ENCODE data around the gene PDE4DIP.
"Not testable (repeated sequence)": the region's sequence is repeated elsewhere in the genome, so short reads cannot be mapped to it uniquely, and the experiment has no call there.

The PDE4DIP gene

DNA sequence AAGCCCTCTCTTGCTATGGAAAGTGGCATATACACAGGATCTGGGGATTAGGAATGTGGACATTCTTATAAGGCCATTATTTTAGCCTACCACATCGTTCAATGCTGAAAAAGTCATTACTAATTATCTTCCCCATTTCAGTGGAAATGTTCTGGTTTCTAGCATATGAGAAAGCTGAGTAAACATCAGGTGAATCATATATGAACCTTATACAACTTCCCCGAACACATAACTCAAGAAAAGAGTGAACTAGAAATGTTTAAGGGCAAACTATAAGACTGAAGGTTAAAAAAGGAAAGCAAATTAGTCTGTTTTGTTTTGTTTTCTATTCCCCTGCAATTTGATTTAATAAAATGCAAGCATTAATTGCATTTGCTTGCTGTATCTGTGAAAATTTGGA lies 6.1 kb downstream of the PDE4DIP start:
- WGBS, 2 experiments (ENCODE audit: insufficient coverage in 2 of 2) = no CpG with 5 or more reads among the region's 2 CpGs

DNA sequence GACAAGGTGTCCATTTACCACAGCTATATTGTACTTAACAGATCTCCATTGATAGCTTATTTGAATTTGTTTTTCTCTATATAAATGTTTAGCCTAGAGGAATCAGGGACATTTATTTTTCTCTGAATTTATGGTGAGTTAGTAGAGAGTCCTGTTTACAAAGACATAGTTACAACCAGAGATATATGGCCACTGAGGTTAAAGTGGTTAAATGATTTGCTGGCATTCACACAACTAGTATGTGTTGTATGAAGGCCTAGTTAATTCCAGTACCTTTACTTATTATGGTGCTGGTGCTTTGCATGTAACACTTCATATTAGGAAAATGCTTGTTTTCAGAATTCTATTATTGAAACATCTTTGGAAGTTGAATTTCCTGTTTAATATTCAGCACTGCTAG lies 6.6 kb downstream of the PDE4DIP start:
- not testable (repeated sequence) for H3K4me1 ChIP-seq (ENCODE audit: control insufficient read depth, insufficient read depth, low read length, poor library complexity, severe bottlenecking); H3K27ac ChIP-seq (ENCODE audit: low read depth, low read length, severe bottlenecking); H3K4me3 ChIP-seq (ENCODE audit: extremely low read depth, insufficient read depth, low read length, poor library complexity, severe bottlenecking); H3K36me3 ChIP-seq (ENCODE audit: control insufficient read depth, insufficient read depth, low read length); H3K9me3 ChIP-seq (ENCODE audit: control insufficient read depth, low read length)

More for the DNA sequence above, 6.1 kb downstream of the PDE4DIP start:
- H3K9me3 ChIP-seq (ENCODE audit: control insufficient read depth, low read length); H3K4me1 ChIP-seq (ENCODE audit: control insufficient read depth, insufficient read depth, low read length, poor library complexity, severe bottlenecking); H3K4me3 ChIP-seq (ENCODE audit: extremely low read depth, insufficient read depth, low read length, poor library complexity, severe bottlenecking); H3K36me3 ChIP-seq (ENCODE audit: control insufficient read depth, insufficient read depth, low read length); H3K27ac ChIP-seq (ENCODE audit: low read depth, low read length, severe bottlenecking): not testable (repeated sequence)

DNA sequence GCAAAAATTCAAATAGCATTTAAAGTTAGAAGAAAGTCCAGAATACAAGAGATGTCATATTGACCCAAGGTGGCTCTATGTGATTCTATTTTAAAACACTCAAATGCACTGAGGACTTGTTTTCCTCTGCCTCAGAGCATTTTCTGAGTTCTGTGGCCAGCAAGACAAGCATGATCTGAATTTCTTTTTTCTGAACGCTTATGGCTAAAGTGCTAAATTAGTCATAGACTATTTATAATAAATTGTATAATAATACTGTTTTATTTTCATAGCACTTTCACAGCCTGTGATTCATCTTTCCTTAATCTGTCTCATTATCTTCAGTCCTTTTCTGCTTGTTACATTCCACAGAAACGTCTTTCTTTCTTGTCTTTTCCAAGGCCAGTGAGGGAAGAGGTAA lies 7.5 kb downstream of the PDE4DIP start:
- H3K4me1 ChIP-seq (ENCODE audit: control insufficient read depth, insufficient read depth, low read length, poor library complexity, severe bottlenecking); H3K36me3 ChIP-seq (ENCODE audit: control insufficient read depth, insufficient read depth, low read length); H3K4me3 ChIP-seq (ENCODE audit: extremely low read depth, insufficient read depth, low read length, poor library complexity, severe bottlenecking); H3K27ac ChIP-seq (ENCODE audit: low read depth, low read length, severe bottlenecking); H3K9me3 ChIP-seq (ENCODE audit: control insufficient read depth, low read length): not testable (repeated sequence)
- no CpG with 5 or more reads among the region's 2 CpGs for WGBS, 2 experiments (ENCODE audit: insufficient coverage in 2 of 2)

DNA sequence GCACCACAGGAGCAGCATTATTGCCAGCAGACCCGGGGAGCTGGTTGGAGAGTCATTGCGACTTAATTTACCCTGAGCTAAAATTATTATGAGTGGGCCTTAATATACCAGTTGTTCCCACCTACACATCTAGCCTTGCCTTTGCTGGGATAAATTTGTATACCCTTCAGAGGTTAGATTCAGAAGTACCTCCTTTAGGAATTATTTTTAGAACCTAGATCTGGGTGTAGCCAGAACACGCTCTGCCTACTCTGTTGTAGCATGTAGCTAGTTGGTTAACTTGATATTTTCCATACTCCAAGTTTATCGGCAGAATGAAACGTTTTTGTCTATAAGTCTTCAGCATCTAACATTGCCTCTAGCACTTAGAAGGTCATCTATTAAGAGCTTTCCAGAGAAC lies 9.1 kb downstream of the PDE4DIP start:
- not testable (repeated sequence) for H3K27ac ChIP-seq (ENCODE audit: low read depth, low read length, severe bottlenecking); H3K36me3 ChIP-seq (ENCODE audit: control insufficient read depth, insufficient read depth, low read length); H3K4me1 ChIP-seq (ENCODE audit: control insufficient read depth, insufficient read depth, low read length, poor library complexity, severe bottlenecking); H3K4me3 ChIP-seq (ENCODE audit: extremely low read depth, insufficient read depth, low read length, poor library complexity, severe bottlenecking); H3K9me3 ChIP-seq (ENCODE audit: control insufficient read depth, low read length)
- WGBS, 2 experiments (ENCODE audit: insufficient coverage in 2 of 2) = no CpG with 5 or more reads among the region's 5 CpGs

DNA sequence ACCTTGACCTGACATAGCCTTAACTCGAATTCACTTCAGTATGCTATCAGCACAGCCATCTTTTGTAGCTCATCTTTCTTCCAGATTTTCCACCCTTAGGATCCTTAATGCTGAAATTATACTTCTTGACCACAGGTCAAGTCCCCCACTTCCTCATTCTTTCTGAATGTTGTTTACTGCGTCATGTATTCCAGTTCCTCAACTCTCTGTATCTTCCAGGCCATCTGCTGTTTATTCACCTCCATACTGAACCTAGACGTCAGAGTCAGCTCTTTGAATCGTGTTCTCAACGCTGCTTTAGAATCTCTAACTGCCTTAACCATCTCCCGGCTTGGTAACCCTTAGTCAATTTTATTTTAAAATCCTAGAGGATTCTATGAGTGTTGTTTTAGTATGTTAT lies 9.8 kb downstream of the PDE4DIP start:
- not testable (repeated sequence) for H3K4me3 ChIP-seq (ENCODE audit: extremely low read depth, insufficient read depth, low read length, poor library complexity, severe bottlenecking); H3K27ac ChIP-seq (ENCODE audit: low read depth, low read length, severe bottlenecking); H3K36me3 ChIP-seq (ENCODE audit: control insufficient read depth, insufficient read depth, low read length); H3K9me3 ChIP-seq (ENCODE audit: control insufficient read depth, low read length); H3K4me1 ChIP-seq (ENCODE audit: control insufficient read depth, insufficient read depth, low read length, poor library complexity, severe bottlenecking)
- no CpG with 5 or more reads among the region's 6 CpGs for WGBS, 2 experiments (ENCODE audit: insufficient coverage in 2 of 2)

DNA sequence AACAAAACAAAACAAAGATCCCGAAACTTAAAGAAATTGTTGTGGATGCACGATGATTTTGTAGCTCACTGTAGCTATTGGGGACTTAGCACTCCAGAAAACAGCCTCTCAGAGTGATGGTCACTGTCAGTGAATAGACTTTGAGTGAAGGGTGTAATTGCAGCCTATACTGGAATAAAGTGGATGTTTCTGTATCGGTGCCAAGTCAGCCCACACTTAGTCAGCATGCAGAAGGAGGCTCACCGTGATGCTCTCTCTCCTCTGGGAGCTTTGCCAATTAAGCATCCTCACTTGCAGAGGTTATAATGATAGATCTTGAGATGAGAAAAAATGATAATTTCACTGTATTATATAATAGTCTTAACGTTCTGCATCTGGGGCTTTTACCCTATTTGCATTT lies 11.1 kb downstream of the PDE4DIP start:
- H3K27ac ChIP-seq (ENCODE audit: low read depth, low read length, severe bottlenecking); H3K9me3 ChIP-seq (ENCODE audit: control insufficient read depth, low read length); H3K36me3 ChIP-seq (ENCODE audit: control insufficient read depth, insufficient read depth, low read length); H3K4me1 ChIP-seq (ENCODE audit: control insufficient read depth, insufficient read depth, low read length, poor library complexity, severe bottlenecking); H3K4me3 ChIP-seq (ENCODE audit: extremely low read depth, insufficient read depth, low read length, poor library complexity, severe bottlenecking): not testable (repeated sequence)
- no CpG with 5 or more reads among the region's 5 CpGs for WGBS, 2 experiments (ENCODE audit: insufficient coverage in 2 of 2)

DNA sequence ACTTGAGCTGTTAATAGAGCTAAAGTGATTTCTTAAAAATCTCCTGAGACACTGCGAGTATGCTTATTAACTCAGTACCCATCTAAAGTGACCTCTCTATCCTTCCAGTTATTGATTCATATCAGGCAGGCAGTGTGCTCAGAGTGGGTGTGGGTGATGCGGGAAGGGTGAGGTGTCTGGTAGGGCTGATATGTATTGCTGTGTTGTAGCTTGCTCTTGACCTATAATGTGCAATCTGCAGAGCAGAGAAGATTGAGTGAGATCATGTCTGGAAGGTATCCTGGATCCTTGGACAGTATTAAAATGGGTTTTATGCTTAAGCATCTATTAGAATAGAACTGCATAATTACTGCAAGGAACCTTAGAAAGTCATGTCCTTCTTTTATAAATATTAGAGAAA lies 15.8 kb downstream of the PDE4DIP start:
- WGBS, 2 experiments (ENCODE audit: insufficient coverage in 2 of 2) = no CpG with 5 or more reads among the region's 2 CpGs
- not testable (repeated sequence) for H3K4me1 ChIP-seq (ENCODE audit: control insufficient read depth, insufficient read depth, low read length, poor library complexity, severe bottlenecking); H3K4me3 ChIP-seq (ENCODE audit: extremely low read depth, insufficient read depth, low read length, poor library complexity, severe bottlenecking); H3K9me3 ChIP-seq (ENCODE audit: control insufficient read depth, low read length); H3K27ac ChIP-seq (ENCODE audit: low read depth, low read length, severe bottlenecking); H3K36me3 ChIP-seq (ENCODE audit: control insufficient read depth, insufficient read depth, low read length)

DNA sequence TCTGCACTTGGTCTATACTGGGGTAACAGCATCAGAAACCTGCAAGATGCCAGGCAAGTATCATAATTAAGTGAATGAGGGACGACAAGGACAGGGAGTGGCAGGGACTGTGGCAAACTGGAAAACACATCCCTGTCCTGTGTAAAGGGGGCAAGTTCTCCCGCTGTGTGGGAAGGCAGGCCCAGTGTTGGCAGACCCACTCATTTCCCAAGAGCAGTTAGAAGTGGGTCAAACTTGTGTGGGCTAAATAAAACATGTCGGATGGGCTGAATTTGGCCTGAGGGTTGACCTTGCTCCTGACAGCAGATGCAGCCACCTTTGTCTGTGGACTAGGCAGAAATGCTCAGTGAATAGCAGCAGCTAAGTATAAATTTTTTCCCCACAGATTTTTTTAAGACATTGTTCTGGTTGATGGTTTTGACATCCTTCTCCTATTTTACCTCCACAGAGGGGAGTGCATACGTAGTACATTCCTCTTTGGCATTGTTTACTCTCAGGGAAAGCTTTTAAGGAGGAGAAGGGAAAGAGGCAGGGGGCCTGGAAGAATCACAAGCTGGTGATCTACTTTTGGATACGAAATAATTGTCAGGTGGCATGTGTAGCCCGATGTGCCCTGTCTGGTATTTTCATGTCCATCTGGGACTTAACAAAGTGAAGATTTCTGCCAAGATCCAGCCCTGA lies 16.5 kb downstream of the PDE4DIP start:
- WGBS, 2 experiments (ENCODE audit: insufficient coverage in 2 of 2) = no CpG with 5 or more reads among the region's 6 CpGs
- H3K27ac ChIP-seq (ENCODE audit: low read depth, low read length, severe bottlenecking); H3K4me3 ChIP-seq (ENCODE audit: extremely low read depth, insufficient read depth, low read length, poor library complexity, severe bottlenecking); H3K4me1 ChIP-seq (ENCODE audit: control insufficient read depth, insufficient read depth, low read length, poor library complexity, severe bottlenecking); H3K36me3 ChIP-seq (ENCODE audit: control insufficient read depth, insufficient read depth, low read length); H3K9me3 ChIP-seq (ENCODE audit: control insufficient read depth, low read length): not testable (repeated sequence)

DNA sequence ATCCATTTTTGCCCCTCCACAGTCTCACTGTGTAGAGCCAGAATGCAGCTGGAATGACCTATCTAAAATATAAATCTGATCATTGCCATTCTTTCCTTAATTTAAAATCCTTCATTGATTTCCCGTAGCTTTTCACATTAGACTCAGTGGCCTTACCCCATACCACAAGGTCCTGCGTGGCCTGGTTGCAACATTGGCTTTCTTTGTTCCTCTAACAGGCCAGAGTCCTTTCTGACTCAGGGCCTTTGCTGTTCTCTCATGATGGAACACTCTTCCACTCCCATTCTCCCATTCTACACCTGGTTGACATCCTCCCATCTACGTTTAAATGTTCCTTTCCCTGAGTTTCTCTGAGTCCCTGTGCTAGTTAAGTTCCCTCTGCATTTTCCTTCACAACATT lies 18.4 kb downstream of the PDE4DIP start:
- not testable (repeated sequence) for H3K9me3 ChIP-seq (ENCODE audit: control insufficient read depth, low read length); H3K4me3 ChIP-seq (ENCODE audit: extremely low read depth, insufficient read depth, low read length, poor library complexity, severe bottlenecking); H3K27ac ChIP-seq (ENCODE audit: low read depth, low read length, severe bottlenecking); H3K4me1 ChIP-seq (ENCODE audit: control insufficient read depth, insufficient read depth, low read length, poor library complexity, severe bottlenecking); H3K36me3 ChIP-seq (ENCODE audit: control insufficient read depth, insufficient read depth, low read length)
- WGBS, 2 experiments (ENCODE audit: insufficient coverage in 2 of 2) = no CpG with 5 or more reads among the region's 3 CpGs

DNA sequence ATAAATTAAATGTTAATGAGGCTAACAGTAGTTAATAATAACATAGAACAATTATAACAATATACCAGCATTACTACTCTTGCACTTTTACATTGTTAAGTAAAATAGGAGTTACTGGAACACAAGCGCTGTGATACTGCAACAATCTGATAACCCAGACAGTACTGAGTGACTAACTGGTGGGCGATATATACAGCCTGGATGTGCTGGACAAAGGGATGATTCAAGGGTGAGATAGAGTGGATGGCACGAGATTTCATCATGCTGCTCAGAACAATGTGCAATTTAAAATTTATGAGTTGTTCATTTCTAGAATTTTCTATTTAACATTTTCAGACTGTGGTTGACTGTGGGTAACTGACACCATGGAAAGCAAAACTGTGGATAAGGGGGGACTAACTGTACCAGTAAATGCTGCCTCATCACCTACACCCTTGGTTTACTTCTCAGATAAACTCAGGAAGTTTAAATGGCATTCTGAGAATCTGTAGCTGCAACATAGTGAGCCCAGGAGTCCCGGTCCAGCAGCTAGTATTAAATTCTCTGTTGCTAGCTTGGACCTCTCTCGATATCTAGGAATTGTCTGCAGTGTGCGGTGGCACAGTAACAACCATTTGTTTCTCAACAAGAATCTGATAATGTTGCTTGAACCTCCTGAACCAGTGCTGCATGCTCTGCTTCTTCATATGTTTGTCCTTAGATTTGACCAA lies 24.9 kb downstream of the PDE4DIP start:
- WGBS, 2 experiments (ENCODE audit: insufficient coverage in 2 of 2) = no CpG with 5 or more reads among the region's 6 CpGs
- H3K36me3 ChIP-seq (ENCODE audit: control insufficient read depth, insufficient read depth, low read length); H3K4me3 ChIP-seq (ENCODE audit: extremely low read depth, insufficient read depth, low read length, poor library complexity, severe bottlenecking); H3K27ac ChIP-seq (ENCODE audit: low read depth, low read length, severe bottlenecking); H3K4me1 ChIP-seq (ENCODE audit: control insufficient read depth, insufficient read depth, low read length, poor library complexity, severe bottlenecking); H3K9me3 ChIP-seq (ENCODE audit: control insufficient read depth, low read length): not testable (repeated sequence)

DNA sequence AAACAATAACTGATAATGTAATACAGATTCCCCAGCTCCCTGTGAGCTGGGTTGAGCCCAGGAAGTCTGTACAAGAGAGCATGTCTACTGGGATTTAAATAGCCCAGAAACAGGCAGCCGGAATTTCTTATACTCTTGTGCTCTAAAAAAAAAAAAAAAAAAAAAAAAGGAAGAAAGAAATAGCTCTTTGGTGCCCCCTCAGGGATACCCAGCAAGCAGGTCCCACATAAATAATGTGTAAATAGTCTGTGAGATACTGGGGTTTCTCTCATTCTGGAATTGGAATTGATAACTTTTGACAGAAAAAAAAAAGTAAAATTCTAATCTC lies 25.4 kb downstream of the PDE4DIP start:
- not testable (repeated sequence) for H3K36me3 ChIP-seq (ENCODE audit: control insufficient read depth, insufficient read depth, low read length); H3K27ac ChIP-seq (ENCODE audit: low read depth, low read length, severe bottlenecking); H3K4me1 ChIP-seq (ENCODE audit: control insufficient read depth, insufficient read depth, low read length, poor library complexity, severe bottlenecking); H3K4me3 ChIP-seq (ENCODE audit: extremely low read depth, insufficient read depth, low read length, poor library complexity, severe bottlenecking); H3K9me3 ChIP-seq (ENCODE audit: control insufficient read depth, low read length)
- WGBS, 2 experiments (ENCODE audit: insufficient coverage in 2 of 2) = no CpG with 5 or more reads among the region's 1 CpG

Measured in mesodermal cell (in vitro differentiated cells).